GM21360 (cell line): ENCODE data around the gene TRIM24.

Experiments
- ATAC-seq: cut with Tn5 transposase; IDR thresholded peaks from one replicate; pipeline ENCODE4 v1.9.1; 2021; ENCODE audit warnings: mild to moderate bottlenecking, moderate library complexity; ENCODE audit not compliant: unreplicated experiment

TRIM24 gene

GRCh38 chr7:138613630-138614029 lies 153.6 kb downstream of the TRIM24 start:
- no peak for ATAC-seq

GRCh38 chr7:138616085-138616484 lies 156.0 kb downstream of the TRIM24 start:
- no peak for ATAC-seq

GRCh38 chr7:138618506-138618905 lies 158.4 kb downstream of the TRIM24 start:
- no peak for ATAC-seq

GRCh38 chr7:138618933-138619332 lies 158.9 kb downstream of the TRIM24 start:
- ATAC-seq: no peak

- ATAC-seq: no peak
Observed at GRCh38 chr7:138622841-138623240, 162.8 kb downstream of the TRIM24 start.

DNA sequence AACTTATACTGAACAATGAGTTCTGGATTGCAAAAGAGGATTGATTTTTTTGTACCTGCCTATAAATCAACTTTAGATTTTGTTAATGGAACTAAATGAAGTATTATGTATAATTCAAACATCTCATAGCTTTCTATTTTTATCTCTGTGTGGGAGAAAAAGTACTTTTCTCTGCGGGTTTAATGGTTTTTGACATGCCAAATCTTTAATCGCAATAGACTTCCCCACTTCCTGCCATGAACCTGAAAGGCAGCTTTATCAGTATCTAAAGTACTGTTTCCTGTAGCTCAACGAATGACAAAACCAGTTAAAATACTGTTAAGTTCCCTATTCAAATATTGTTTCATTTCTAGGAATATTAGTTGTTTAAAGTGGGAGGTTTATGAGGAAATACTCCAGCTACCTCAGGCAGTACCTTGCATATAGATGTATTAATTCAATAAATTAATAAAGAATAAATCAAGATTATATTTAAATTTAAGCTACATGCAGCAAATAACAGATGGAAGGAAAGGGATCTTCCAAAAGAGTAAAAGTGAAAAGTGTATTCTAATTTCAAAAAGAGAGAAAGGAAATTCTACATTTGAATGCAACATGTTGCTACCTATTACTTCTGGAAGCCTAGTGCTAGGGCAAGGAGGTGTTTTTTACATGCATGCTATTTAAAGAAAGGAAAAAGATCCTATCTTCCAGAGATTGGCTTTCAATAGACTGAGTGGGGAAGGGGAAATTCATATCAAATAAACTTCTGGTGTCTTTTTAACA lies 165.2 kb downstream of the TRIM24 start:
- ATAC-seq: no peak

DNA sequence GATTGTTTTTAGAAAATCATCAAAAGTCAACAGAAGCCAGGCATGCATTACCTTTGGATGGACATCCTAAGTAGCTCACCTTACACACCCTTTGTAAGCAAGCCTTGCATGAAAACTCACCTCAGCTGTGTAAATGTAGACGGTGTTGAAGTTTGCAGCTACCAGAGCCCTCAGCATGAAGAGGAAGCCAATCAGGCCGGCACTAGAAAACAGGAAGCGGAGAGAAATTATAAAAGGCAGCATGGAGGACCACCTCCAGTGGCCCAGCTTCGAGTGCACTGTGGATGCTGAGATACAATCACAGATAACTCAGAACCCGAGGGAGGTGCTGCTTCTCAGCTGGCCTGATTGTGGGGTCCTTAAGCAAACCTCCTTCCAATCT lies 165.8 kb downstream of the TRIM24 start:
- ATAC-seq: no peak

- no peak for ATAC-seq
Observed at GRCh38 chr7:138626846-138627245, 166.8 kb downstream of the TRIM24 start.

- no peak for ATAC-seq
Observed at GRCh38 chr7:138627361-138627760, 167.3 kb downstream of the TRIM24 start.

DNA sequence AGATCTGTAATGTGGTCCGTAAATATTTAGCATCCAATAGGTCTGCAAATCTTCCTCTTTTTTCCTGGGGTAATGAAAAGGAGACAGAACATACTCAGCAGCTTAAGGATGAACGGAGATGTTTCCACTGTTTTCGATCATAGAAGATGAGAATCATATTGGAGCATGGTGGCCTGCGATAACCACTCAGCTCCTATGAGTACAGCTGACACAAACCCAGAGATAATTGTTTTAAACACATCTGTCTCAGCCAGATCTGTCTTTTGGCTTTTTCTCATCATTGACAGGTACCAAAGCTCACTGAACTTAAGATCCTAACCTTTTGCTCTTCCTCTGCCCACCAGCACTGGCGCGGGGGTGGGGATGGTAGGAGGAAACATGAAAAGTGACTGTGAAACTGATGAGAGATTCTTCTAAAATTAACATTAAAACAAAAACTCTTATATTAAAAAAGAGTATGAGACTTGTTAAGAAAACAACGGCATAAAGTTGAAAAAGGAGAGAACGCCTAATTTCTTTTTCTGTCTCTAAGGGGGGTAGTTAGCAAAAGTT lies 170.1 kb downstream of the TRIM24 start:
- no peak for ATAC-seq

GRCh38 chr7:138632384-138632783 lies 172.3 kb downstream of the TRIM24 start:
- ATAC-seq: no peak

GRCh38 chr7:138632826-138633602 lies 173.0 kb downstream of the TRIM24 start:
- ATAC-seq: no peak
